B cell (primary cell): Measurements from ENCODE around the gene PACRG. TPM values are rescaled to one million over a fixed set of nuclear protein-coding genes. Genes with fewer than 3 reads are reported as not detected.

Source experiments
- ATAC-seq: fragments of 200-7000 bp; cut with Tn5 transposase; one replicate; pipeline ENCODE4 v1.10.0; 2021; ENCODE audit warnings: low read depth, mild to moderate bottlenecking, moderate number of reproducible peaks, moderate library complexity
- CTCF ChIA-PET: fragments of 350-600 bp; sonication (Branson Sonifier 250); formaldehyde crosslinking; loops from one replicate; lab custom pipeline; 2021; ENCODE audit warnings: antibody characterized with exemption, inconsistent platforms; lab: Charles Lee
- POLR2A ChIA-PET: fragments of 350-600 bp; sonication (Branson Sonifier 250); formaldehyde crosslinking; loops from one replicate; lab custom pipeline; 2021; ENCODE audit warnings: antibody characterized with exemption; lab: Charles Lee
- DNase-seq: peaks from one replicate; pipeline ENCODE4 v3.0.0; 2013
- H2AFZ ChIP-seq: 2 replicates; pipeline ENCODE4 v1.6.1; 2012; ENCODE audit warnings: mild to moderate bottlenecking, low read depth, low read length; ENCODE audit not compliant: insufficient read depth, poor library complexity, severe bottlenecking
- H3K27ac ChIP-seq, 2 donors: 1 replicate in 1 of 2; 2 replicates in 1 of 2; pipeline ENCODE4 v1.5.1; 2012 to 2013; ENCODE audit warnings: low read length in 2 of 2, mild to moderate bottlenecking in 2 of 2, moderate library complexity in 1 of 2
- H3K27me3 ChIP-seq, 4 experiments: fragments of 200-600 bp in 1 of 4; sonication (generic) in 1 of 4; replicated peaks in 1 of 4; 1 replicate in 2 of 4; 2 replicates in 2 of 4; pipeline versions ENCODE4 v1.6.1 to v1.7.0; 2013 to 2016; ENCODE audit warnings: low read length in 3 of 4, mild to moderate bottlenecking in 2 of 4, mixed read lengths in 1 of 4, moderate library complexity in 1 of 4; ENCODE audit not compliant: insufficient read depth in 4 of 4, control insufficient read depth in 3 of 4; ENCODE audit errors: control extremely low read depth in 1 of 4
- H3K36me3 ChIP-seq, 2 experiments: replicated peaks in 1 of 2; 1 replicate in 1 of 2; 2 replicates in 1 of 2; pipeline versions ENCODE4 v1.6.1 to v1.7.1; 2013; ENCODE audit warnings: low read length in 1 of 2; ENCODE audit not compliant: insufficient read depth in 2 of 2, control insufficient read depth in 1 of 2; ENCODE audit errors: control extremely low read depth in 1 of 2, extremely low read depth in 1 of 2
- H3K4me1 ChIP-seq, 2 donors: fragments of 200-600 bp in 1 of 2; sonication (generic) in 1 of 2; 1 replicate in 1 of 2; 2 replicates in 1 of 2; pipeline versions ENCODE4 v1.5.1 to v1.6.1; 2013 to 2017; ENCODE audit warnings: low read length in 2 of 2; ENCODE audit not compliant: control insufficient read depth in 2 of 2, insufficient read depth in 2 of 2
- H3K4me2 ChIP-seq: replicated peaks from 2 replicates; pipeline ENCODE3; 2012; ENCODE audit warnings: mild to moderate bottlenecking, low read depth, low read length; ENCODE audit not compliant: poor library complexity, severe bottlenecking
- H3K4me3 ChIP-seq, 5 experiments: fragments of 200-600 bp in 1 of 5; sonication (generic) in 1 of 5; 1 replicate in 3 of 5; 2 replicates in 2 of 5; pipeline versions ENCODE4 v1.5.1 to v1.7.0; 2011 to 2016; ENCODE audit warnings: low read length in 4 of 5, mild to moderate bottlenecking in 4 of 5, low read depth in 2 of 5, control low read depth in 1 of 5, moderate library complexity in 1 of 5; ENCODE audit not compliant: insufficient read depth in 1 of 5; ENCODE audit errors: control extremely low read depth in 1 of 5, extremely low read depth in 1 of 5
- H3K79me2 ChIP-seq: fragments of 200-600 bp; sonication (generic); one replicate; pipeline ENCODE4 v1.6.0; 2016; ENCODE audit warnings: low read length; ENCODE audit not compliant: control insufficient read depth, insufficient read depth
- H3K9ac ChIP-seq: fragments of 200-600 bp; sonication (generic); 2 replicates; pipeline ENCODE4 v1.6.1; 2017; ENCODE audit warnings: mild to moderate bottlenecking, low read length, moderate library complexity
- H3K9me3 ChIP-seq, 3 donors: one replicate each; pipeline versions ENCODE4 v1.6.1 to v1.7.1; 2013; ENCODE audit warnings: low read length in 2 of 3; ENCODE audit not compliant: control insufficient read depth in 2 of 3, insufficient read depth in 1 of 3; ENCODE audit errors: control extremely low read depth in 1 of 3
- H4K20me1 ChIP-seq: 2 replicates; pipeline ENCODE4 v1.6.0; 2012; ENCODE audit warnings: mild to moderate bottlenecking, low read length; ENCODE audit not compliant: insufficient read depth, control insufficient read depth, poor library complexity, severe bottlenecking
- H3K27ac Mint-ChIP-seq: one replicate; pipeline ENCODE4 v1.8.0; 2021; ENCODE audit warnings: mixed read lengths
- H3K27me3 Mint-ChIP-seq: one replicate; pipeline ENCODE4 v1.8.0; 2021; ENCODE audit warnings: mixed read lengths
- H3K4me1 Mint-ChIP-seq: one replicate; pipeline ENCODE4 v1.8.0; 2021; ENCODE audit warnings: mixed read lengths
- H3K4me3 Mint-ChIP-seq: one replicate; pipeline ENCODE4 v1.8.0; 2021; ENCODE audit warnings: mixed read lengths
- H3K9me3 Mint-ChIP-seq: one replicate; pipeline ENCODE4 v1.8.0; 2022; ENCODE audit warnings: mixed read lengths; ENCODE audit not compliant: insufficient read depth
- EZH2 ChIP-seq: IDR thresholded peaks from 2 replicates; pipeline ENCODE4 v1.6.1; 2012; ENCODE audit warnings: borderline replicate concordance, low read depth, mild to moderate bottlenecking, moderate library complexity, low read length; ENCODE audit not compliant: insufficient read depth, poor library complexity, severe bottlenecking
- WGBS: methylation state at CpG from one replicate; pipeline ENCODE4 v1.1.5; 2013; ENCODE audit warnings: missing lambda C conversion rate; ENCODE audit not compliant: insufficient coverage; 5-methylcytosine and 5-hydroxymethylcytosine counted together
- intact Hi-C: fragments of 100-400 bp; cut with micrococcal nuclease; formaldehyde crosslinking; loops from one replicate; pipeline ENCODE4 v1.10.0; 2022
- polyA plus RNA-seq: library from polyadenylated mRNA; depleted of rRNA; stranded (reverse); fragments of >200 nt; gene quantifications from 2 replicates; pipeline ENCODE4 v1.2.3, GENCODE V29; 2012
- total RNA-seq, 2 donors: library from RNA; stranded (reverse); fragments of 120-200 nt in 1 of 2; gene quantifications; 1 replicate in 1 of 2; 2 replicates in 1 of 2; pipeline versions ENCODE4 v1.2.3 to v1.2.4, GENCODE V29; 2013 to 2022
- TF ChIP-seq, protein P1 (sequence below): fragments of 200-600 bp; IDR thresholded peaks from one replicate; pipeline ENCODE4 v1.8.0; 2022; ENCODE audit warnings: antibody characterized with exemption, mild to moderate bottlenecking

Gene PACRG
- total and polyA plus RNA-seq, 2 donors (not counting 1 experiment from before 2014, with no cell fraction given) = not detected

DNA sequence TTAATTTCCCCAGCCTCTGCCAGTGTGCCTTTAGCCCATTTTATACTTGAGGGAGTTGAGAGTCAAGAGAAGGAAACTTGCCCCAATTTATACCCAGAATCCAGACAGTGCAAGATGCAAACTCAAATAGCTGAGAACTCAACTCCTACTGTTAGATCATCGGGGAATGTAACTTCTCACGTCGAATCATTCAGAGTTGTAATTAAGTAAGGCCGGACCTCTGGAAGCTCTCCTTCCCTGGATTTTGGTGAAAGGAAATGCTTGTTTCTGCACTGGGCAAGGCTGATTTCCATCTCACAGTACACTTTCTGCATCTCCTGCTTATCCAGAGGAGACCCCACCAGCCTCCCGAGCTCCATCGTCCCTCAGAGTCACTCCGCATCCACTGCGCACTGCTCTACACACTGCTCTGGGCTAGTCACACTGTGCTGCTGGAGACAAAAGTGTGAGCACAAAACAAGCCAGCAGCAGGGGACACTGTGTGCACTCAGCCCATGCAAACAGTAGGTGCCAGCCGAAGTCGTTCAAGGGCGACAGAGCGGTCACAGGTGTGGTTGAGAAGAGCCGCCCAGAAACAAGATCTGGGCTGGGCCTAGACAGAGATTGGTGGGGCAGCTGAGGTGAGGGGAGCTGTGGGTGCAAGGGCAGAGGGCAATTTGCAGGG is 536.4 kb downstream of the PACRG start:
- ATAC-seq (no peak), DNase-seq (no peak)
- ChIA-PET POLR2A (no interaction called here), CTCF (no interaction called here)
- H3K4me2 ChIP-seq = no peak overlapping the region
- peaks cover 0 to 8% (median under 1%) of the 10 kb centered on the region in 4 experiments for H3K27me3 ChIP-seq
- H3K9me3 ChIP-seq = no peaks in the 10 kb centered on the region
- no peaks in the 10 kb centered on the region for H3K36me3 ChIP-seq
- no peak overlapping the region for H3K9ac ChIP-seq
- H4K20me1 ChIP-seq = no peaks in the 10 kb centered on the region
- H3K27me3 Mint-ChIP-seq = peaks cover 25% of the 10 kb centered on the region
- H3K9me3 Mint-ChIP-seq = no peaks in the 10 kb centered on the region
- no peaks in the 10 kb centered on the region for H3K79me2 ChIP-seq
- intact Hi-C loops = no loop called here
- 95% methylated on average over 12 of the region's 13 CpGs for WGBS
- peaks cover 9% of the 10 kb centered on the region for H3K4me1 Mint-ChIP-seq
- no peak overlapping the region for H3K4me3 ChIP-seq
- H3K4me1 ChIP-seq = peaks cover 7 to 8% of the 10 kb centered on the region in 2 donors
- no peak overlapping the region for H3K27ac ChIP-seq
- no peak for TF ChIP-seq EZH2
- TF ChIP-seq, protein P1, sequence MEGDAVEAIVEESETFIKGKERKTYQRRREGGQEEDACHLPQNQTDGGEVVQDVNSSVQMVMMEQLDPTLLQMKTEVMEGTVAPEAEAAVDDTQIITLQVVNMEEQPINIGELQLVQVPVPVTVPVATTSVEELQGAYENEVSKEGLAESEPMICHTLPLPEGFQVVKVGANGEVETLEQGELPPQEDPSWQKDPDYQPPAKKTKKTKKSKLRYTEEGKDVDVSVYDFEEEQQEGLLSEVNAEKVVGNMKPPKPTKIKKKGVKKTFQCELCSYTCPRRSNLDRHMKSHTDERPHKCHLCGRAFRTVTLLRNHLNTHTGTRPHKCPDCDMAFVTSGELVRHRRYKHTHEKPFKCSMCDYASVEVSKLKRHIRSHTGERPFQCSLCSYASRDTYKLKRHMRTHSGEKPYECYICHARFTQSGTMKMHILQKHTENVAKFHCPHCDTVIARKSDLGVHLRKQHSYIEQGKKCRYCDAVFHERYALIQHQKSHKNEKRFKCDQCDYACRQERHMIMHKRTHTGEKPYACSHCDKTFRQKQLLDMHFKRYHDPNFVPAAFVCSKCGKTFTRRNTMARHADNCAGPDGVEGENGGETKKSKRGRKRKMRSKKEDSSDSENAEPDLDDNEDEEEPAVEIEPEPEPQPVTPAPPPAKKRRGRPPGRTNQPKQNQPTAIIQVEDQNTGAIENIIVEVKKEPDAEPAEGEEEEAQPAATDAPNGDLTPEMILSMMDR = no peak
- H3K4me3 Mint-ChIP-seq = no peak overlapping the region
- no peak overlapping the region for H3K27ac Mint-ChIP-seq
- H2AFZ ChIP-seq = no peak overlapping the region

- TF ChIP-seq EZH2 = no peak
- TF ChIP-seq, protein P1 = no peak
- H3K27me3 Mint-ChIP-seq = peaks cover 20% of the 10 kb centered on the region
- POLR2A ChIA-PET = no interaction called here
- H3K4me3 ChIP-seq = no peak overlapping the region
- peaks cover 9% of the 10 kb centered on the region for H3K4me1 Mint-ChIP-seq
- no peak overlapping the region for H3K9ac ChIP-seq
- H3K4me2 ChIP-seq = no peak overlapping the region
- H3K9me3 ChIP-seq = no peaks in the 10 kb centered on the region
- H3K27ac ChIP-seq = no peak overlapping the region
- H3K36me3 ChIP-seq = no peaks in the 10 kb centered on the region
- H2AFZ ChIP-seq = no peak overlapping the region
- intact Hi-C loops = no loop called here
- no peak overlapping the region for H3K27ac Mint-ChIP-seq
- CTCF ChIA-PET = no interaction called here
- H4K20me1 ChIP-seq = no peaks in the 10 kb centered on the region
- DNase-seq (no peak), ATAC-seq (no peak)
- 87% methylated on average over 5 of the region's 6 CpGs for WGBS
- H3K27me3 ChIP-seq = peaks cover 0 to 5% (median 0%) of the 10 kb centered on the region in 4 experiments
- H3K4me1 ChIP-seq = peaks cover 7 to 8% of the 10 kb centered on the region in 2 donors
- H3K9me3 Mint-ChIP-seq = no peaks in the 10 kb centered on the region
- H3K4me3 Mint-ChIP-seq = no peak overlapping the region
- no peaks in the 10 kb centered on the region for H3K79me2 ChIP-seq
Observed at GRCh38 chr6:163264662-163265035, 536.9 kb downstream of the PACRG start.
